GM23338 (cell line): ENCODE data around the gene IL16. TPM values are rescaled to one million over a fixed set of nuclear protein-coding genes. Genes with fewer than 3 reads are reported as not detected.

Source experiments
- ATAC-seq: fragments of 200-7000 bp; cut with Tn5 transposase; 3 replicates; pipeline ENCODE4 v1.9.1; 2020
- DNase-seq: peaks from one replicate; pipeline ENCODE4 v3.0.0-alpha.2; 2015; ENCODE audit warnings: low spot score
- H2AFZ ChIP-seq: fragments of 200-600 bp; sonication (generic); 2 replicates; pipeline ENCODE4 v1.8.0; 2016; ENCODE audit warnings: antibody characterized with exemption, mild to moderate bottlenecking, moderate library complexity
- H3F3A ChIP-seq: fragments of 200-600 bp; sonication (generic); replicated peaks from 2 replicates; pipeline ENCODE4 v1.8.0; 2017; ENCODE audit warnings: antibody characterized with exemption, mixed run types, low read depth
- H3K27ac ChIP-seq: fragments of 200-600 bp; sonication (generic); 2 replicates; pipeline ENCODE4 v1.6.1; 2016; ENCODE audit warnings: low read depth
- H3K27me3 ChIP-seq: fragments of 200-600 bp; sonication (generic); 2 replicates; pipeline ENCODE4 v1.8.0; 2016; ENCODE audit warnings: mild to moderate bottlenecking, mixed run types, moderate library complexity; ENCODE audit not compliant: insufficient read depth
- H3K36me3 ChIP-seq: fragments of 200-600 bp; sonication (generic); 2 replicates; pipeline ENCODE4 v1.8.0; 2016; ENCODE audit warnings: mild to moderate bottlenecking; ENCODE audit not compliant: insufficient read depth
- H3K4me1 ChIP-seq: fragments of 200-600 bp; sonication (generic); 2 replicates; pipeline ENCODE4 v1.8.0; 2016; ENCODE audit warnings: mild to moderate bottlenecking, moderate library complexity; ENCODE audit not compliant: insufficient read depth
- H3K4me2 ChIP-seq: fragments of 200-600 bp; sonication (generic); 2 replicates; pipeline ENCODE4 v1.7.1; 2017; ENCODE audit warnings: mixed run types
- H3K4me3 ChIP-seq: fragments of 200-600 bp; sonication (generic); 2 replicates; pipeline ENCODE4 v1.6.1; 2016; ENCODE audit warnings: mixed run types
- H3K79me2 ChIP-seq: fragments of 200-600 bp; sonication (generic); replicated peaks from 2 replicates; pipeline ENCODE4 v1.8.0; 2017; ENCODE audit warnings: mild to moderate bottlenecking; ENCODE audit not compliant: insufficient read depth
- H3K9me2 ChIP-seq: fragments of 200-600 bp; sonication (generic); 2 replicates; pipeline ENCODE4 v1.8.0; 2017; ENCODE audit not compliant: insufficient read depth
- H4K20me1 ChIP-seq: fragments of 200-600 bp; sonication (generic); replicated peaks from 2 replicates; pipeline ENCODE4 v1.8.0; 2017; ENCODE audit warnings: mild to moderate bottlenecking; ENCODE audit not compliant: insufficient read depth
- H3K27ac Mint-ChIP-seq: 2 replicates; pipeline ENCODE4 v1.8.0; 2020; ENCODE audit warnings: inconsistent platforms, mild to moderate bottlenecking, moderate library complexity, mixed read lengths
- H3K27me3 Mint-ChIP-seq: 3 replicates; pipeline ENCODE4 v1.8.0; 2022; ENCODE audit warnings: low read depth, mild to moderate bottlenecking, moderate library complexity, mixed read lengths, inconsistent platforms; ENCODE audit not compliant: insufficient read depth, poor library complexity
- H3K36me3 Mint-ChIP-seq: 3 replicates; pipeline ENCODE4 v1.8.0; 2021; ENCODE audit warnings: low read depth, mild to moderate bottlenecking, inconsistent platforms, moderate library complexity, mixed read lengths
- H3K4me1 Mint-ChIP-seq: 3 replicates; pipeline ENCODE4 v1.8.0; 2020; ENCODE audit warnings: mild to moderate bottlenecking, inconsistent platforms, mixed read lengths
- H3K4me3 Mint-ChIP-seq: 3 replicates; pipeline ENCODE4 v1.8.0; 2021; ENCODE audit warnings: moderate library complexity, mild to moderate bottlenecking, inconsistent platforms, mixed read lengths
- H3K9me3 Mint-ChIP-seq: 3 replicates; pipeline ENCODE4 v1.8.0; 2020; ENCODE audit warnings: moderate library complexity, mild to moderate bottlenecking, inconsistent platforms, mixed read lengths
- CREB1 ChIP-seq: fragments of 250-450 bp; sonication (Bioruptor Pico); IDR thresholded peaks from 2 replicates; pipeline ENCODE4 v1.5.0; 2020; ENCODE audit warnings: low read depth, mild to moderate bottlenecking, moderate library complexity
- EZH2 ChIP-seq: fragments of 200-600 bp; sonication (generic); IDR thresholded peaks from one replicate; pipeline ENCODE4 v1.8.0; 2017; ENCODE audit warnings: antibody characterized with exemption, mild to moderate bottlenecking, low read depth; ENCODE audit not compliant: unreplicated experiment
- EZH2phosphoT487 ChIP-seq: fragments of 200-600 bp; sonication (generic); IDR thresholded peaks from one replicate; pipeline ENCODE4 v1.8.1; 2018; ENCODE audit warnings: antibody characterized with exemption; ENCODE audit not compliant: unreplicated experiment
- JUNB ChIP-seq: IDR thresholded peaks from one replicate; pipeline ENCODE4 v1.6.1; 2016; ENCODE audit warnings: antibody characterized with exemption; ENCODE audit not compliant: unreplicated experiment
- NANOG ChIP-seq: IDR thresholded peaks from 2 replicates; pipeline ENCODE4 v1.6.1; 2016; ENCODE audit warnings: antibody characterized with exemption, borderline replicate concordance
- POLR2AphosphoS5 ChIP-seq: IDR thresholded peaks from 2 replicates; pipeline ENCODE4 v1.6.1; 2016; ENCODE audit warnings: antibody characterized with exemption, low read depth
- REST ChIP-seq: IDR thresholded peaks from one replicate; pipeline ENCODE4 v1.6.1; 2018; ENCODE audit warnings: antibody characterized with exemption; ENCODE audit not compliant: unreplicated experiment
- STAT1 ChIP-seq: IDR thresholded peaks from one replicate; pipeline ENCODE4 v1.6.1; 2016; ENCODE audit warnings: antibody characterized with exemption; ENCODE audit not compliant: unreplicated experiment
- ZNF114 ChIP-seq: fragments of 250-450 bp; sonication (Bioruptor Pico); IDR thresholded peaks from 2 replicates; pipeline ENCODE4 v1.5.0; 2020; ENCODE audit warnings: mild to moderate bottlenecking, moderate library complexity
- ZNF331 ChIP-seq: fragments of 250-450 bp; sonication (Bioruptor Pico); IDR thresholded peaks from 2 replicates; pipeline ENCODE4 v1.5.0; 2020; ENCODE audit warnings: low read depth, mild to moderate bottlenecking, moderate library complexity
- ZNF462 ChIP-seq: fragments of 250-450 bp; sonication (Bioruptor Pico); IDR thresholded peaks from 2 replicates; pipeline ENCODE4 v1.5.0; 2020; ENCODE audit warnings: mild to moderate bottlenecking, moderate library complexity
- polyA plus RNA-seq: library from polyadenylated mRNA; unstranded; fragments of >200 nt; fragmentation: Nextera tagmentation; extraction: Ambion mirVana; gene quantifications from 2 replicates; pipeline ENCODE4 v1.2.1, GENCODE V29; 2016
- total RNA-seq: library from RNA; depleted of rRNA; stranded (reverse); fragments of >200 nt; shearing (Covaris generic); gene quantifications from 2 replicates; pipeline ENCODE4 v1.2.3, GENCODE V29; 2014
- TF ChIP-seq, protein P1 (sequence below), 2 experiments: fragments of 200-600 bp in 1 of 2; sonication (generic) in 1 of 2; conservative IDR thresholded peaks; 2 replicates each; pipeline versions ENCODE4 v1.5.1 to v1.6.1; 2016 to 2017; ENCODE audit warnings: antibody characterized with exemption in 2 of 2, low read depth in 2 of 2, mild to moderate bottlenecking in 2 of 2, moderate library complexity in 1 of 2
- TF ChIP-seq, protein P2 (sequence below): IDR thresholded peaks from 2 replicates; pipeline ENCODE4 v1.6.1; 2016; ENCODE audit warnings: antibody characterized with exemption

The IL16 gene
- total and polyA plus RNA-seq, 2 experiments from 2014 or later, result 0.29 TPM; not detected in 1

DNA sequence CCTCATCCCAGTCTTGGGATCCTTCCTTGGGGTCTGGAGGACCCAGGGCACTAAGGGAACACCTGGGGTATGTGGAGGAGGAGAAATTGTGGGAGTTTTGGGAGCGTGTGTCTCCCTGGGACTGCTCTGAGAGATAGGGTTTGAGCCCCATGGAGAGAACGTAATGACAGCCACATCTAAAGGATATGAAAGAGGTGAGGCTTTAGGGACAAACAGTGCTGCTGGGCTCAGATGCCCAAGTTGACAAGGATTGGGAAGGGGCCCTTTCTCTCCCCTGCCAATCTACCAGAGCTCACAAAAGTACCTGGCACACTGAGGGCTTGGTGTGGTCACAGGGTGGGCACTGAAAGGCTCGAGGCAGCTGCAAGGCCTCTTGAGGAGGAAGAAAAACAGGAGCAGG lies 140.6 kb downstream of the IL16 start:
- no peak overlapping the region for H3K27ac ChIP-seq
- no peak overlapping the region for H3K27ac Mint-ChIP-seq
- H3K4me2 ChIP-seq, result no peak overlapping the region
- no peak overlapping the region for H2AFZ ChIP-seq
- no peak for TF ChIP-seq EZH2phosphoT487
- TF ChIP-seq CREB1 (CRISPR knock-in tag), result no peak
- TF ChIP-seq REST, result no peak
- TF ChIP-seq JUNB, result no peak
- TF ChIP-seq, protein P1, sequence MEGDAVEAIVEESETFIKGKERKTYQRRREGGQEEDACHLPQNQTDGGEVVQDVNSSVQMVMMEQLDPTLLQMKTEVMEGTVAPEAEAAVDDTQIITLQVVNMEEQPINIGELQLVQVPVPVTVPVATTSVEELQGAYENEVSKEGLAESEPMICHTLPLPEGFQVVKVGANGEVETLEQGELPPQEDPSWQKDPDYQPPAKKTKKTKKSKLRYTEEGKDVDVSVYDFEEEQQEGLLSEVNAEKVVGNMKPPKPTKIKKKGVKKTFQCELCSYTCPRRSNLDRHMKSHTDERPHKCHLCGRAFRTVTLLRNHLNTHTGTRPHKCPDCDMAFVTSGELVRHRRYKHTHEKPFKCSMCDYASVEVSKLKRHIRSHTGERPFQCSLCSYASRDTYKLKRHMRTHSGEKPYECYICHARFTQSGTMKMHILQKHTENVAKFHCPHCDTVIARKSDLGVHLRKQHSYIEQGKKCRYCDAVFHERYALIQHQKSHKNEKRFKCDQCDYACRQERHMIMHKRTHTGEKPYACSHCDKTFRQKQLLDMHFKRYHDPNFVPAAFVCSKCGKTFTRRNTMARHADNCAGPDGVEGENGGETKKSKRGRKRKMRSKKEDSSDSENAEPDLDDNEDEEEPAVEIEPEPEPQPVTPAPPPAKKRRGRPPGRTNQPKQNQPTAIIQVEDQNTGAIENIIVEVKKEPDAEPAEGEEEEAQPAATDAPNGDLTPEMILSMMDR (conservative IDR thresholded peaks at IDR 0.05; ENCODE audit: low read depth in 2 of 2), result no peak
- TF ChIP-seq ZNF462 (CRISPR knock-in tag), result no peak
- TF ChIP-seq ZNF114, result no peak
- no peak for TF ChIP-seq ZNF331 (CRISPR knock-in tag)
- TF ChIP-seq NANOG, result no peak
- TF ChIP-seq, protein P2, sequence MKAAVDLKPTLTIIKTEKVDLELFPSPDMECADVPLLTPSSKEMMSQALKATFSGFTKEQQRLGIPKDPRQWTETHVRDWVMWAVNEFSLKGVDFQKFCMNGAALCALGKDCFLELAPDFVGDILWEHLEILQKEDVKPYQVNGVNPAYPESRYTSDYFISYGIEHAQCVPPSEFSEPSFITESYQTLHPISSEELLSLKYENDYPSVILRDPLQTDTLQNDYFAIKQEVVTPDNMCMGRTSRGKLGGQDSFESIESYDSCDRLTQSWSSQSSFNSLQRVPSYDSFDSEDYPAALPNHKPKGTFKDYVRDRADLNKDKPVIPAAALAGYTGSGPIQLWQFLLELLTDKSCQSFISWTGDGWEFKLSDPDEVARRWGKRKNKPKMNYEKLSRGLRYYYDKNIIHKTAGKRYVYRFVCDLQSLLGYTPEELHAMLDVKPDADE, result no peak
- no peak for TF ChIP-seq POLR2AphosphoS5
- no peak for TF ChIP-seq STAT1
- no peak for TF ChIP-seq EZH2
- H3K27me3 Mint-ChIP-seq, result peaks cover 3% of the 10 kb centered on the region
- ATAC-seq (no peak), DNase-seq (no peak)
- H4K20me1 ChIP-seq, result no peaks in the 10 kb centered on the region; the same call in 1 of the 2 replicates
- no peaks in the 10 kb centered on the region for H3K36me3 ChIP-seq
- no peaks in the 10 kb centered on the region for H3K9me3 Mint-ChIP-seq
- H3K4me3 Mint-ChIP-seq, result no peak overlapping the region; the same call in 2 of the 3 replicates
- H3K4me1 ChIP-seq, result no peaks in the 10 kb centered on the region
- H3K9me2 ChIP-seq, result no peaks in the 10 kb centered on the region
- no peaks in the 10 kb centered on the region; the same call in 2 of the 3 replicates for H3K4me1 Mint-ChIP-seq
- H3K27me3 ChIP-seq, result no peaks in the 10 kb centered on the region
- no peaks in the 10 kb centered on the region for H3K79me2 ChIP-seq
- H3K4me3 ChIP-seq, result no peak overlapping the region
- H3F3A ChIP-seq, result no peaks in the 10 kb centered on the region
- no peaks in the 10 kb centered on the region for H3K36me3 Mint-ChIP-seq
